D721Med (cell line): ENCODE results near the gene TMEM108.

Source experiments
- DNase-seq: peaks from one replicate; pipeline ENCODE4 v3.0.0; 2011; ENCODE audit warnings: low spot score; ENCODE audit not compliant: insufficient read length
- FAIRE-seq: peaks from 2 replicates; lab custom pipeline; 2011; peaks lifted over from hg19 to GRCh38; lab: Jason Lieb, UNC
- TF ChIP-seq, protein P1 (sequence below): IDR thresholded peaks from 2 replicates; pipeline ENCODE4 v1.5.1; 2012; ENCODE audit warnings: mild to moderate bottlenecking, control low read depth; ENCODE audit not compliant: insufficient read depth; ENCODE audit errors: missing control alignments

The TMEM108 gene

GRCh38 chr3:133113927-133114597 is 75.9 kb downstream of the TMEM108 start:
- no peak for DNase-seq
- TF ChIP-seq, protein P1, sequence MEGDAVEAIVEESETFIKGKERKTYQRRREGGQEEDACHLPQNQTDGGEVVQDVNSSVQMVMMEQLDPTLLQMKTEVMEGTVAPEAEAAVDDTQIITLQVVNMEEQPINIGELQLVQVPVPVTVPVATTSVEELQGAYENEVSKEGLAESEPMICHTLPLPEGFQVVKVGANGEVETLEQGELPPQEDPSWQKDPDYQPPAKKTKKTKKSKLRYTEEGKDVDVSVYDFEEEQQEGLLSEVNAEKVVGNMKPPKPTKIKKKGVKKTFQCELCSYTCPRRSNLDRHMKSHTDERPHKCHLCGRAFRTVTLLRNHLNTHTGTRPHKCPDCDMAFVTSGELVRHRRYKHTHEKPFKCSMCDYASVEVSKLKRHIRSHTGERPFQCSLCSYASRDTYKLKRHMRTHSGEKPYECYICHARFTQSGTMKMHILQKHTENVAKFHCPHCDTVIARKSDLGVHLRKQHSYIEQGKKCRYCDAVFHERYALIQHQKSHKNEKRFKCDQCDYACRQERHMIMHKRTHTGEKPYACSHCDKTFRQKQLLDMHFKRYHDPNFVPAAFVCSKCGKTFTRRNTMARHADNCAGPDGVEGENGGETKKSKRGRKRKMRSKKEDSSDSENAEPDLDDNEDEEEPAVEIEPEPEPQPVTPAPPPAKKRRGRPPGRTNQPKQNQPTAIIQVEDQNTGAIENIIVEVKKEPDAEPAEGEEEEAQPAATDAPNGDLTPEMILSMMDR, result no peak
- no peak for FAIRE-seq

DNA sequence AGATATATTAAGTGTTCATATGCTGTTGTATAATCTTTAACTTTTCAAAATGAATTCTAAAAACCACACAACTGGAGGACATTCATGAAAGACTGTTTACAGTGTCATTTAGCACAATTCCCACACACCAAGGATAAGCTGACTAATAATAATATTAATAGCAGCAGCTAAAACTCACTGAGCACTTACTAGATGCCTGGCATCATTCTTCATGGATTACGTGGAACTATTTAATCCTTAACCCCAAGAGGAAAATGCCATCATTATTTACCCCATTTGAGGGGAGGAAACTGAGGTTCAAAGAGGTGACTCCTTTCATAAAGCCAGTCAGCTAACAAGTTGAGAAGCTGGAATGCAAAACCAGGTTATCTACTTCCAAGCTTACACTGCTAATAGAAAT is 77.0 kb downstream of the TMEM108 start:
- DNase-seq (no peak), FAIRE-seq (no peak)
- TF ChIP-seq, protein P1, result no peak

DNA sequence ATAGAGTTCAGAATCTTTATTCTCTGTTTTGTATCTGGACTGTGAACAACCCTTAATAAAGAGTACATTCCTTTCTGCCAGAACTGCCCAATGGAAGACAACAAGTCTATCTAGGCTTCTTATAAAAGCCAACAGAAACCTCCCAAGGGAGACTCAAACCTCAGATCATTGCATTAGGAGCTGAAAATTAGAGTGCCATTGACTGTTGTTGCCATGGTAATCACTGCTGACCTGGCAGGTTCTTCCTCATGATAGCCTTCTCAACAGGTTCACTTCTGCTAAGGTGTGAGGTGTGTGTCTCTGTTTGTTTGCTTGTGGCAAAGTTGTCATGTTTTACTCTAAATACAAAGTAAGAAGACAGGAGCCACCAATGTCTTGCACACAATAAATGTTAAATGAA is 79.2 kb downstream of the TMEM108 start:
- TF ChIP-seq, protein P1, result no peak

GRCh38 chr3:133119176-133119575 is 81.0 kb downstream of the TMEM108 start:
- no peak for FAIRE-seq
- no peak for DNase-seq
- TF ChIP-seq, protein P1, result no peak

More for the DNA sequence above, 79.2 kb downstream of the TMEM108 start:
- FAIRE-seq (no peak), DNase-seq (no peak)

GRCh38 chr3:133121450-133121849 is 83.3 kb downstream of the TMEM108 start:
- FAIRE-seq (no peak), DNase-seq (no peak)
- TF ChIP-seq, protein P1, result no peak

GRCh38 chr3:133123636-133124035 is 85.4 kb downstream of the TMEM108 start:
- no peak for FAIRE-seq
- DNase-seq, result no peak
- TF ChIP-seq, protein P1, result no peak

DNA sequence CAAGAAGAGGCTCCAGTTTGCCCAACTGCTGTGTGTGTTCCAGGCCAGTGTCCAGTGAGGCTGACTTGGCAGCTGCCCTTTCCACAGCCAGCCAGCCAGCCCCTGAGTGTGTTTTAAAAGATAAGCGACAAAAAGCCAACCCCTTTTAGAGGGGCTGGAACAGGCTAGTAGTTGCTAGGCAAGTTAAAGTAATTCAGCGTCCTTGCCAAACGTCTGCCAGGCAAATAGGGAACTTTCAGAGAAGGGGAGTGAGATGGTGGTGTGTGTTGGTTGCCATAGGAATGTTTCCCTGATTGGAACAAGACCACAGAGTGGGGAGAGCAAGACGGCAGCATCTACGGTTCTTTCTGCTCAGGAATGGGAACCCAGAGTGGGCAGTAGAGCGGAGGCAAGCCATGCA is 86.3 kb downstream of the TMEM108 start:
- TF ChIP-seq, protein P1, result no peak
- DNase-seq, result no peak
- no peak for FAIRE-seq
